ENCODE measurements around the gene TTC34. TPM values are rescaled to one million over a fixed set of nuclear protein-coding genes. Genes with fewer than 3 reads are reported as not detected.
A peak's percentile ranks its signal among the peaks of the same experiment; 100 is the strongest.

The TTC34 gene
- total RNA-seq, 1 experiment from 2014 or later: 0.79 TPM

GRCh38 chr1:2591233-2591580 is 210.3 kb downstream of the TTC34 start:
- BruUV-seq (replicated peaks): no TSS peak
- no peaks in the 10 kb centered on the region for H3K27me3 ChIP-seq (replicated peaks; ENCODE audit: control insufficient read depth, insufficient read depth, low read length)
- peaks cover 3% of the 10 kb centered on the region for H3K36me3 Mint-ChIP-seq (ENCODE audit: insufficient read depth, unreplicated experiment)
- no peaks in the 10 kb centered on the region for H3K9me3 ChIP-seq
- H3K4me1 ChIP-seq: no peaks in the 10 kb centered on the region
- no peaks in the 10 kb centered on the region for H3K9me3 Mint-ChIP-seq (ENCODE audit: unreplicated experiment)
- intact Hi-C loops (cut with micrococcal nuclease; ENCODE audit: unreplicated experiment): no loop called here
- H3K4me3 Mint-ChIP-seq (ENCODE audit: unreplicated experiment): no peak overlapping the region
- H3K4me3 ChIP-seq (ENCODE audit: low read depth, low read length): no peak overlapping the region
- H3K27me3 Mint-ChIP-seq (ENCODE audit: insufficient read depth, unreplicated experiment): no peaks in the 10 kb centered on the region
- DNase-seq: no peak
- no peaks in the 10 kb centered on the region for H3K36me3 ChIP-seq (ENCODE audit: control insufficient read depth, insufficient read depth, low read length)
- ChIA-PET CTCF (no interaction called here), POLR2A (no interaction called here)
- no peak overlapping the region for H3K27ac Mint-ChIP-seq (ENCODE audit: unreplicated experiment)
- no peak for TF ChIP-seq CTCF (IDR thresholded peaks at IDR 0.05; ENCODE audit: insufficient read depth in 1 of 2, low read depth in 1 of 2, low read length in 1 of 2, severe bottlenecking in 1 of 2, unreplicated experiment in 1 of 2)
- no peaks in the 10 kb centered on the region for H3K4me1 Mint-ChIP-seq (ENCODE audit: low read depth, unreplicated experiment)

DNA sequence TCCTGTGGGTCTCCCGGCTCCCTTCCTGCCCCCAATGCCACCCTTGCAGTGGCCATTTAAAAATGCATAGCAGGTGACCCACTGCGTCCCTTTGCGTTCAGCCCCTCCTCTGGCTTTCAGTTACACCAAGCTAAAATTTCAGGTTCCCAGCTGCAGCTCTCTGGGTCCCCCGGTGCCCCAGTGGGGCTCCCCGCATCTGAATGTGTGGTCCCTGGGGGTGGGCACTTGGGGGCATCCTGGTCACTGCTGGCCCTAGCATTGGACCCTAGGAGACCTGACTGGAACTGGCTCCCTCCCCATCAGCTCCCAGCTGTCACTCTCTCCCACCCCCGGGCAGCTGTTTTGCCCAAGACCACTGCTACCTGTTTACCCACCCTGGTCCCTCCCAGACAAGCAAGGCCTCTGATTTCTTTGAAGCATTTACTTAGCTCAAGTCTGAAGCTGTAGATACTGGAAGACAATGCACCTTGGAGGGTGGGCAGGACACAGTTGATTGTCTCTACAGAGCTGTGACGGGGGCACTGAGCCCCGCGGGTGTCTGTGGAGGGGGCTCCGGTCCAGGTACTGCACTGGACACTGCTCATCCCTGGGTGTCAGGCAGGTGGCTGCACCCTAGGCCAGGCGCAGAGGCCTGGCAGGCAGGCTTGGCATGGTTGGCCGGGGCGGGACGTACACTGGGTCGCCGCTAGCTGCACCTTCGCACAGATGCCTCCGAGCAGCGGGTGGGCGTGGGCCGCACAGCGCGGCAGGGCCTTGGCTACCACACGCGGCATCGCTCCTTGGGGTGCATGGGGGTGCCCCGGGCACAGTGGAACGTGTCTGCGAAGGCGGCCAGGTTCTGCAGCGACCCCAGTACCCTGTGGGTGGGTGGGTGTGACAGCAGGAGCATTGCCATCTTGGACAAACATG is 211.0 kb downstream of the TTC34 start:
- no peaks in the 10 kb centered on the region for H3K36me3 ChIP-seq (ENCODE audit: control insufficient read depth, insufficient read depth, low read length)
- ChIA-PET CTCF (no interaction called here), POLR2A (no interaction called here)
- H3K4me3 Mint-ChIP-seq (ENCODE audit: unreplicated experiment): no peak overlapping the region
- no peaks in the 10 kb centered on the region for H3K9me3 Mint-ChIP-seq (ENCODE audit: unreplicated experiment)
- H3K27me3 ChIP-seq (replicated peaks; ENCODE audit: control insufficient read depth, insufficient read depth, low read length): no peaks in the 10 kb centered on the region
- H3K4me1 ChIP-seq: no peaks in the 10 kb centered on the region; the same call in 1 of the 2 replicates
- no peak overlapping the region for H3K27ac Mint-ChIP-seq (ENCODE audit: unreplicated experiment)
- TF ChIP-seq CTCF (IDR thresholded peaks at IDR 0.05; ENCODE audit: insufficient read depth in 1 of 2, low read depth in 1 of 2, low read length in 1 of 2, severe bottlenecking in 1 of 2, unreplicated experiment in 1 of 2): no peak
- intact Hi-C loops (cut with micrococcal nuclease; ENCODE audit: unreplicated experiment): no loop called here
- H3K4me3 ChIP-seq (ENCODE audit: low read depth, low read length): no peak overlapping the region
- H3K9me3 ChIP-seq: no peaks in the 10 kb centered on the region
- H3K36me3 Mint-ChIP-seq (ENCODE audit: insufficient read depth, unreplicated experiment): peaks cover 5% of the 10 kb centered on the region
- peak in 1 of 2 experiments; percentile 13 for DNase-seq
- H3K4me1 Mint-ChIP-seq (ENCODE audit: low read depth, unreplicated experiment): no peaks in the 10 kb centered on the region
- H3K27me3 Mint-ChIP-seq (ENCODE audit: insufficient read depth, unreplicated experiment): no peaks in the 10 kb centered on the region
- BruUV-seq (replicated peaks): no TSS peak

DNA sequence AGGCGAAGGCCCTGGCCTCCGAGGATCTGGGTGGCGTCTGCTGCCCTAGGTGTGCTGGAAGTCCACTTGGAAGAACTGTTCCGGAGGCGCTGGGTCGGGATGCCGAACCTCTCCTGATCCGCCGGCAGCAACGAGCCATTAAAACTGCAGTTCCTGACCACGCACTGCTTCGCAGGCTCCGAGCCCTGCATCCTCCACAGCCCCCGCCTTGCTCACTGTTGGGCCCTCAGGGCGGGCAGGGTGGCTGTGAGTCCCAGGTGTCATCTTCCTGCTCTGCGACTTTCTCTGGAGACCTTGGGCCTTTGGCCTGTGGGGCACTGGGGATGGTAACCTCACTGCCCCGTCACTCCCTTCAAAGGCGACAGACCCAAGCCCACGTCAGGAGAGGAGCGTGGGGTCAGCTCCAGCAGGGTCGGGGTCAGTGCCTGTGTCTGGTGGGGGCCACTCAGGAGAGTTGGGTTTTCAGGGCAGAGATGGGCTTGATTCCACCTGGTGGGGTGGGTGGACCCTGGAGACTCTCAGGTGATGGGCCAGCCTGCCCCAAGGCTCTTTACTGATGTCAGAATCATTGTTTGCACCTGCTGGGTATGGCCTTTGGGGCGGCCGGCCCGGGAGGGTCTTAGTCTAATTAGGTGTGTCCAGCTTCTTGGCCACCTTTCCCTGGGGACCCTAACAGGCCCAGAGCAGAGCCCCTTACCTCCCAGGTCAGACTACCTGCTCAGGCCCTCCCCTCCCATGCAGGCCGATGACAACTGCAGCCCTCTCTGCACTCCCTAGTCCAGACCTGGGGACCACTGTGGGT is 211.9 kb downstream of the TTC34 start:
- intact Hi-C loops (cut with micrococcal nuclease; ENCODE audit: unreplicated experiment): loop anchor here (5.0 kb wide), 1 partner anchor 62 kb away; the partner anchor contains the start of gene PANK4
- H3K27ac Mint-ChIP-seq (ENCODE audit: unreplicated experiment): no peak overlapping the region
- H3K4me1 Mint-ChIP-seq (ENCODE audit: low read depth, unreplicated experiment): no peaks in the 10 kb centered on the region
- no peaks in the 10 kb centered on the region for H3K27me3 ChIP-seq (replicated peaks; ENCODE audit: control insufficient read depth, insufficient read depth, low read length)
- no TSS peak for BruUV-seq (replicated peaks)
- POLR2A ChIA-PET: no interaction called here
- no peak overlapping the region for H3K4me3 ChIP-seq (ENCODE audit: low read depth, low read length)
- H3K4me1 ChIP-seq: peaks cover 6% of the 10 kb centered on the region; the same call in 1 of the 2 replicates
- H3K27me3 Mint-ChIP-seq (ENCODE audit: insufficient read depth, unreplicated experiment): no peaks in the 10 kb centered on the region
- peaks cover 5% of the 10 kb centered on the region for H3K36me3 Mint-ChIP-seq (ENCODE audit: insufficient read depth, unreplicated experiment)
- TF ChIP-seq CTCF (IDR thresholded peaks at IDR 0.05; ENCODE audit: insufficient read depth in 1 of 2, low read depth in 1 of 2, low read length in 1 of 2, severe bottlenecking in 1 of 2, unreplicated experiment in 1 of 2): no peak
- H3K36me3 ChIP-seq (ENCODE audit: control insufficient read depth, insufficient read depth, low read length): no peaks in the 10 kb centered on the region
- CTCF ChIA-PET: no interaction called here
- no peaks in the 10 kb centered on the region for H3K9me3 Mint-ChIP-seq (ENCODE audit: unreplicated experiment)
- H3K4me3 Mint-ChIP-seq (ENCODE audit: unreplicated experiment): no peak overlapping the region
- H3K9me3 ChIP-seq: no peaks in the 10 kb centered on the region
- peak in 1 of 2 experiments; percentile 31 for DNase-seq
